CD14-positive monocyte (primary cell): ENCODE data around the gene GPHA2. TPM values are rescaled to one million over a fixed set of nuclear protein-coding genes. Genes with fewer than 3 reads are reported as not detected.

Experiments
- DNase-seq, 3 donors: peaks; one replicate each; pipeline ENCODE4 v3.0.0-alpha.2; 2011 to 2022
- H2AFZ ChIP-seq: 2 replicates; pipeline ENCODE4 v1.6.0; 2012; ENCODE audit warnings: mild to moderate bottlenecking, low read depth, low read length, inconsistent platforms; ENCODE audit not compliant: insufficient read depth, poor library complexity, severe bottlenecking
- H3K27ac ChIP-seq, 2 donors: 1 replicate in 1 of 2; 2 replicates in 1 of 2; pipeline ENCODE4 v1.5.1; 2012 to 2013; ENCODE audit warnings: low read length in 2 of 2, control low read depth in 1 of 2, inconsistent platforms in 1 of 2, low read depth in 1 of 2, mild to moderate bottlenecking in 1 of 2
- H3K27me3 ChIP-seq, 2 donors: one replicate each; pipeline versions ENCODE4 v1.6.0 to v1.6.1; 2011 to 2013; ENCODE audit warnings: low read length in 2 of 2; ENCODE audit not compliant: control insufficient read depth in 2 of 2, insufficient read depth in 2 of 2
- H3K36me3 ChIP-seq, 2 donors: replicated peaks in 1 of 2; 1 replicate in 1 of 2; 2 replicates in 1 of 2; pipeline versions ENCODE4 v1.5.1 to v1.6.1; 2012 to 2013; ENCODE audit warnings: low read length in 2 of 2, control low read depth in 1 of 2, inconsistent platforms in 1 of 2, mild to moderate bottlenecking in 1 of 2; ENCODE audit not compliant: insufficient read depth in 2 of 2, control insufficient read depth in 1 of 2
- H3K4me1 ChIP-seq, 2 donors: 1 replicate in 1 of 2; 2 replicates in 1 of 2; pipeline versions ENCODE4 v1.5.1 to v1.6.1; 2012 to 2013; ENCODE audit warnings: low read length in 2 of 2, control low read depth in 1 of 2, inconsistent platforms in 1 of 2, mild to moderate bottlenecking in 1 of 2, moderate library complexity in 1 of 2; ENCODE audit not compliant: insufficient read depth in 2 of 2, control insufficient read depth in 1 of 2
- H3K4me2 ChIP-seq: replicated peaks from 2 replicates; pipeline ENCODE3; 2012; ENCODE audit warnings: low read length, moderate library complexity, mild to moderate bottlenecking; ENCODE audit not compliant: poor library complexity, severe bottlenecking; ENCODE audit errors: extremely low read depth
- H3K4me3 ChIP-seq, 3 experiments: fragments of 200-600 bp in 1 of 3; sonication (generic) in 1 of 3; replicated peaks in 1 of 3; 1 replicate in 2 of 3; 2 replicates in 1 of 3; pipeline ENCODE4 v1.5.1; 2011 to 2013; ENCODE audit warnings: low read length in 3 of 3, mild to moderate bottlenecking in 3 of 3, control low read depth in 2 of 3, low read depth in 2 of 3, inconsistent platforms in 1 of 3, moderate library complexity in 1 of 3
- H3K79me2 ChIP-seq: 2 replicates; pipeline ENCODE4 v1.6.0; 2012; ENCODE audit warnings: mild to moderate bottlenecking, control low read depth, inconsistent platforms, low read length, moderate library complexity; ENCODE audit not compliant: insufficient read depth
- H3K9ac ChIP-seq: 2 replicates; pipeline ENCODE4 v1.6.0; 2017; ENCODE audit warnings: low read length, mild to moderate bottlenecking; ENCODE audit not compliant: insufficient read depth, poor library complexity, severe bottlenecking
- H3K9me3 ChIP-seq, 2 donors: replicated peaks in 1 of 2; 1 replicate in 1 of 2; 2 replicates in 1 of 2; pipeline versions ENCODE4 v1.5.1 to v1.6.1; 2012 to 2013; ENCODE audit warnings: low read length in 2 of 2, control low read depth in 1 of 2; ENCODE audit not compliant: control insufficient read depth in 1 of 2, insufficient read depth in 1 of 2
- H4K20me1 ChIP-seq: 2 replicates; pipeline ENCODE4 v1.6.0; 2012; ENCODE audit warnings: mild to moderate bottlenecking, low read length, control low read depth, moderate library complexity; ENCODE audit not compliant: insufficient read depth
- H3K27ac Mint-ChIP-seq, 7 donors: one replicate each; pipeline ENCODE4 v1.8.0; 2020; ENCODE audit warnings: mild to moderate bottlenecking in 7 of 7, mixed read lengths in 7 of 7, moderate library complexity in 6 of 7, inconsistent platforms in 2 of 7
- H3K27me3 Mint-ChIP-seq, 3 donors: one replicate each; pipeline ENCODE4 v1.8.0; 2021 to 2022; ENCODE audit warnings: low read depth in 3 of 3, mild to moderate bottlenecking in 3 of 3, mixed read lengths in 3 of 3, moderate library complexity in 3 of 3, inconsistent platforms in 1 of 3
- H3K36me3 Mint-ChIP-seq, 2 donors: one replicate each; pipeline ENCODE4 v1.8.0; 2020; ENCODE audit warnings: mixed read lengths in 2 of 2, inconsistent platforms in 1 of 2, mild to moderate bottlenecking in 1 of 2
- H3K4me1 Mint-ChIP-seq: one replicate; pipeline ENCODE4 v1.8.0; 2020; ENCODE audit warnings: mild to moderate bottlenecking, mixed read lengths
- H3K4me3 Mint-ChIP-seq, 2 donors: one replicate each; pipeline ENCODE4 v1.8.0; 2020; ENCODE audit warnings: mild to moderate bottlenecking in 2 of 2, mixed read lengths in 2 of 2, moderate library complexity in 1 of 2
- H3K9me3 Mint-ChIP-seq, 7 donors: one replicate each; pipeline ENCODE4 v1.8.0; 2020 to 2022; ENCODE audit warnings: mixed read lengths in 7 of 7, mild to moderate bottlenecking in 6 of 7, moderate library complexity in 6 of 7, inconsistent platforms in 2 of 7
- WGBS: methylation state at CpG from one replicate; pipeline ENCODE4 v1.1.5; 2013; ENCODE audit warnings: missing lambda C conversion rate; ENCODE audit not compliant: insufficient coverage; 5-methylcytosine and 5-hydroxymethylcytosine counted together
- intact Hi-C, 2 donors: fragments of 100-400 bp; cut with micrococcal nuclease; formaldehyde crosslinking; loops; one replicate each; pipeline versions ENCODE4 v1.15.0 to v1.15.1; 2023
- polyA plus RNA-seq, 3 donors: library from polyadenylated mRNA; depleted of rRNA in 1 of 3; unstranded in 2 of 3; stranded (reverse) in 1 of 3; fragments of 300-500 nt in 2 of 3; fragments of >200 nt in 1 of 3; fragmentation: Illumina TruSeq in 2 of 3; gene quantifications; 1 replicate in 2 of 3; 2 replicates in 1 of 3; pipeline ENCODE4 v1.2.3, GENCODE V29; 2012 to 2021
- TF ChIP-seq, protein P1 (sequence below): fragments of 200-600 bp; IDR thresholded peaks from one replicate; pipeline ENCODE4 v1.8.0; 2022; ENCODE audit warnings: antibody characterized with exemption, mild to moderate bottlenecking

GPHA2 gene
- polyA plus RNA-seq, 3 donors: not detected

DNA sequence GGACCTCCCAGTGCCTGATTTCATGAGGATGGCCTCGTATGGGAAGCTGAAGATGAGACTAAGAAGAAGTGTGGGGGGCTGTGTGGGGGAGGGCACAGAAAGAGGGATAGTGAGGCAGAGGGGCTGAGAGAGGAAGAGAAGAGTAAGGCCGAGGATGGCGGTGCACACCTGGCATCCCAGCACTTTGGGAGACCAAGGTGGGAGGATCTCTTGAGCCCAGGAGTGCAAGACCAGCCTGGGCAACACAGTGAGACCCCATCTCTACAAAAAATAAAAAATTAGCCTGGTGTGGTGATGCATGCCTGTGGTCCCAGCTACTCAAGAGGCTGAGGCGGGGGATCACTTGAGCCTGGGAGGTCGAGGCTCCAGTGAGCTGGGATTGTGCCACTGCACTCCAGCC lies 43.8 kb downstream of the GPHA2 start:
- H3K4me1 ChIP-seq: peaks cover 28 to 34% of the 10 kb centered on the region in 2 donors
- no peak overlapping the region for H3K9ac ChIP-seq
- no peaks in the 10 kb centered on the region for H3K9me3 ChIP-seq
- H3K79me2 ChIP-seq: no peaks in the 10 kb centered on the region
- intact Hi-C loops: no loop called here
- H3K4me2 ChIP-seq: no peak overlapping the region
- peaks cover 19 to 23% of the 10 kb centered on the region in 2 donors for H3K36me3 ChIP-seq
- peaks cover 4 to 7% (median 5%) of the 10 kb centered on the region in 3 donors for H3K27me3 Mint-ChIP-seq
- DNase-seq: no peak
- no peak overlapping the region for H3K27ac Mint-ChIP-seq
- peaks cover 6% of the 10 kb centered on the region for H4K20me1 ChIP-seq
- no peak overlapping the region for H2AFZ ChIP-seq
- 89% methylated on average over 4 of the region's 5 CpGs for WGBS
- H3K4me1 Mint-ChIP-seq: peaks cover 24% of the 10 kb centered on the region
- peaks cover 16% of the 10 kb centered on the region in 2 donors for H3K36me3 Mint-ChIP-seq
- no peak overlapping the region for H3K27ac ChIP-seq
- H3K4me3 ChIP-seq: no peak overlapping the region
- TF ChIP-seq, protein P1, sequence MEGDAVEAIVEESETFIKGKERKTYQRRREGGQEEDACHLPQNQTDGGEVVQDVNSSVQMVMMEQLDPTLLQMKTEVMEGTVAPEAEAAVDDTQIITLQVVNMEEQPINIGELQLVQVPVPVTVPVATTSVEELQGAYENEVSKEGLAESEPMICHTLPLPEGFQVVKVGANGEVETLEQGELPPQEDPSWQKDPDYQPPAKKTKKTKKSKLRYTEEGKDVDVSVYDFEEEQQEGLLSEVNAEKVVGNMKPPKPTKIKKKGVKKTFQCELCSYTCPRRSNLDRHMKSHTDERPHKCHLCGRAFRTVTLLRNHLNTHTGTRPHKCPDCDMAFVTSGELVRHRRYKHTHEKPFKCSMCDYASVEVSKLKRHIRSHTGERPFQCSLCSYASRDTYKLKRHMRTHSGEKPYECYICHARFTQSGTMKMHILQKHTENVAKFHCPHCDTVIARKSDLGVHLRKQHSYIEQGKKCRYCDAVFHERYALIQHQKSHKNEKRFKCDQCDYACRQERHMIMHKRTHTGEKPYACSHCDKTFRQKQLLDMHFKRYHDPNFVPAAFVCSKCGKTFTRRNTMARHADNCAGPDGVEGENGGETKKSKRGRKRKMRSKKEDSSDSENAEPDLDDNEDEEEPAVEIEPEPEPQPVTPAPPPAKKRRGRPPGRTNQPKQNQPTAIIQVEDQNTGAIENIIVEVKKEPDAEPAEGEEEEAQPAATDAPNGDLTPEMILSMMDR: no peak
- no peak overlapping the region for H3K4me3 Mint-ChIP-seq
- no peaks in the 10 kb centered on the region for H3K27me3 ChIP-seq
- no peaks in the 10 kb centered on the region for H3K9me3 Mint-ChIP-seq

DNA sequence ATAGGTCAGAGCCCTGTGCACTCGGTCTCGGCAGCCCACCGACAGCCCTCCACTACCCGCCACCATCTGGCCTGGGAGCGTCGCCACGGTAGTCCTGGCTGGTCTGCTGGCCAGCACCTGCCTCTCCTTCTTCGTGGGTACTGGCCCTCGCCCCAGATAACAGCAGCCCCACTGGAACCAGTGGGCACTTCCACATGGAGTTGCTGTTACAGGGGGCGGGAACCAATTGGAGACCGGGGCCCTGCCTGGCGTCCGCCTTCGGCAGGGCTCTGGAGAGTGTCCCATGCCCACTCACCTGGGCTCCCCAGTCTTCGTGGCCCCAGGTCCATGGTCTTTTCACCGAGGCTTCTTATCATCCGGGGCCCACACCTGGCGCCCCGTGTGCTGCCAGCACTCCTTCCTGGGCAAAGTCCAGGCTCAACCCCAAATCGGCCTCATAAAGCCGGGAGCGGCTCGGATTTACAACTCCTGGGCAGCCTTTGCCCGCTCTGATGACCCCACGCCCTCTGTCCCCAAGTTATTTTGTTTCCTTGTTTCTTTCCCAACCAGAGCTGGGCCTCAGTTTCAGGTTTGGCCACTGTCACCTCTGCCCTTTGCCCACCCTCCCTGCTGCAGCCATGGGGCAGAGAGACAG lies 44.4 kb downstream of the GPHA2 start:
- intact Hi-C loops: no loop called here
- Histone ChIP-seq H3K4me1 (peaks cover 32 to 37% of the 10 kb centered on the region in 2 donors), H3K27ac (no peak overlapping the region), H3K9ac (no peak overlapping the region), H3K4me2 (no peak overlapping the region), H3K4me3 (no peak overlapping the region), H2AFZ (no peak overlapping the region), H3K9me3 (no peaks in the 10 kb centered on the region), H3K27me3 (no peaks in the 10 kb centered on the region), H3K79me2 (no peaks in the 10 kb centered on the region), H4K20me1 (peaks cover 6% of the 10 kb centered on the region), H3K36me3 (peaks cover 13 to 17% of the 10 kb centered on the region in 2 donors)
- Mint-ChIP-seq H3K36me3 (peaks cover 11 to 12% of the 10 kb centered on the region in 2 donors), H3K4me1 (peaks cover 26% of the 10 kb centered on the region), H3K4me3 (no peak overlapping the region), H3K27me3 (peaks cover 4 to 7% (median 5%) of the 10 kb centered on the region in 3 donors), H3K27ac (no peak overlapping the region), H3K9me3 (no peaks in the 10 kb centered on the region)
- 97% methylated on average over 23 of the region's 25 CpGs for WGBS
- TF ChIP-seq, protein P1: no peak
- no peak for DNase-seq
